HepG2 (cell line): ENCODE measurements around the gene MLST8. TPM values are rescaled to one million over a fixed set of nuclear protein-coding genes. Genes with fewer than 3 reads are reported as not detected.

Experiments used
- ATAC-seq: fragments of 200-7000 bp; cut with Tn5 transposase; 3 replicates; pipeline ENCODE4 v1.9.1; 2020; ENCODE audit warnings: mild to moderate bottlenecking, moderate library complexity
- BruUV-seq: library from RNA; stranded (reverse); fragments of 400-500 nt; replicated peaks from 2 replicates; lab custom pipeline; 2021; lab: Mats Ljungman, UMichigan
- CTCF ChIA-PET: fragments of 300-600 bp; formaldehyde crosslinking; extraction: SDS; loops from one replicate; lab custom pipeline; 2021; ENCODE audit warnings: low total read pairs, inconsistent platforms, low intra/inter-chr PET ratio; lab: Yijun Ruan, JAX
- POLR2A ChIA-PET: fragments of 350-600 bp; sonication (Branson Sonifier 250); formaldehyde crosslinking; loops from one replicate; lab custom pipeline; 2020; ENCODE audit warnings: antibody characterized with exemption, inconsistent platforms; lab: Yijun Ruan, JAX
- DNase-seq: peaks from one replicate; pipeline ENCODE4 v3.0.0-alpha.2; 2015; ENCODE audit warnings: low spot score
- FAIRE-seq: peaks from 3 replicates; lab custom pipeline; 2011; peaks lifted over from hg19 to GRCh38; lab: Jason Lieb, UNC
- H2AFZ ChIP-seq: one replicate; pipeline ENCODE4 v1.6.1; 2011; ENCODE audit warnings: low read length, inconsistent platforms
- H3K27ac ChIP-seq: fragments of 300-600 bp; 3 replicates; pipeline ENCODE4 v1.8.0; 2011; ENCODE audit warnings: mixed run types, mild to moderate bottlenecking, mixed read lengths, low read length, inconsistent platforms; ENCODE audit not compliant: insufficient read depth; ENCODE audit errors: extremely low read length
- H3K27me3 ChIP-seq, 2 experiments: fragments of 200-600 bp in 1 of 2; 2 replicates in 1 of 2; 3 replicates in 1 of 2; pipeline versions ENCODE4 v1.6.0 to v1.8.0; 2011; ENCODE audit warnings: low read length in 2 of 2, mild to moderate bottlenecking in 2 of 2, moderate library complexity in 2 of 2, inconsistent platforms in 1 of 2; ENCODE audit not compliant: insufficient read depth in 2 of 2, control insufficient read depth in 1 of 2
- H3K36me3 ChIP-seq, 2 experiments: fragments of 200-600 bp in 1 of 2; replicated peaks in 1 of 2; 2 replicates in 1 of 2; 3 replicates in 1 of 2; pipeline versions ENCODE4 v1.5.1 to v1.8.0; 2011; ENCODE audit warnings: low read length in 2 of 2, inconsistent platforms in 1 of 2; ENCODE audit not compliant: insufficient read depth in 2 of 2, control insufficient read depth in 1 of 2
- H3K4me1 ChIP-seq: 2 replicates; pipeline ENCODE4 v1.5.1; 2012; ENCODE audit warnings: low read length, inconsistent platforms; ENCODE audit not compliant: insufficient read depth
- H3K4me2 ChIP-seq: 2 replicates; pipeline ENCODE4 v1.6.0; 2011; ENCODE audit warnings: low read depth, low read length, inconsistent platforms
- H3K4me3 ChIP-seq, 3 experiments: fragments of 200-600 bp in 1 of 3; sonication (generic), shearing (Covaris generic) in 1 of 3; replicated peaks in 1 of 3; 2 replicates each; pipeline ENCODE4 v1.5.1; 2011 to 2016; ENCODE audit warnings: low read length in 3 of 3, inconsistent platforms in 2 of 3, low read depth in 2 of 3, mild to moderate bottlenecking in 2 of 3, control low read depth in 1 of 3, mixed read lengths in 1 of 3; ENCODE audit not compliant: insufficient read depth in 1 of 3
- H3K79me2 ChIP-seq: one replicate; pipeline ENCODE4 v1.6.1; 2011; ENCODE audit warnings: low read length, inconsistent platforms; ENCODE audit not compliant: insufficient read depth
- H3K9ac ChIP-seq: 2 replicates; pipeline ENCODE4 v1.6.0; 2011; ENCODE audit warnings: mild to moderate bottlenecking, low read depth, low read length, inconsistent platforms; ENCODE audit not compliant: insufficient read depth
- H3K9me3 ChIP-seq: 2 replicates; pipeline ENCODE4 v1.5.1; 2012; ENCODE audit warnings: mild to moderate bottlenecking, low read length
- H4K20me1 ChIP-seq: 2 replicates; pipeline ENCODE4 v1.6.0; 2011; ENCODE audit warnings: inconsistent platforms, mild to moderate bottlenecking, low read length, moderate library complexity; ENCODE audit not compliant: insufficient read depth
- RBFOX2 ChIP-seq: fragments of 200-400 bp; formaldehyde crosslinking; IDR thresholded peaks from 2 replicates; pipeline ENCODE4 v1.6.1; 2017; ENCODE audit warnings: low read depth, mild to moderate bottlenecking, low read length
- ZNF142 ChIP-seq: sonication (generic); formaldehyde crosslinking; IDR thresholded peaks from 2 replicates; pipeline ENCODE4 v1.4.0; 2020; ENCODE audit warnings: missing genetic modification reagents
- ZNF335 ChIP-seq: sonication (generic); formaldehyde crosslinking; IDR thresholded peaks from 2 replicates; pipeline ENCODE4 v1.4.0; 2020; ENCODE audit warnings: missing genetic modification reagents
- WGBS: methylation state at CpG from one replicate; pipeline ENCODE4 v1.1.6; 2017; ENCODE audit warnings: low lambda C conversion rate; 5-methylcytosine and 5-hydroxymethylcytosine counted together
- in situ Hi-C: cut with HindIII; loops from 2 replicates; pipeline ENCODE4 v1.10.0; 2017; ENCODE audit warnings: low pct_unique_long_range_greater_than_20kb; ENCODE audit not compliant: extremely low pct_ligation_motif_present
- intact Hi-C: fragments of 100-400 bp; cut with micrococcal nuclease; formaldehyde crosslinking; loops from one replicate; pipeline ENCODE4 v1.10.0; 2022; ENCODE audit not compliant: unreplicated experiment
- polyA plus RNA-seq, 8 experiments: library from polyadenylated mRNA; depleted of rRNA in 3 of 8; stranded (reverse) in 7 of 8; unstranded in 1 of 8; fragments of >200 nt; fragmentation: Illumina TruSeq in 4 of 8; extraction: Trizol in 4 of 8; gene quantifications; 2 replicates each; pipeline versions ENCODE4 v1.2.1 to v1.2.3, GENCODE V29; 2011 to 2016; ENCODE audit warnings: low read depth in 4 of 8, missing spikeins in 1 of 8, mixed read lengths in 1 of 8; ENCODE audit not compliant: insufficient read depth in 1 of 8
- total RNA-seq, 5 experiments: library from RNA; depleted of rRNA; stranded (reverse); fragments of >200 nt; fragmentation: Illumina TruSeq; extraction: Trizol; gene quantifications; 2 replicates each; pipeline ENCODE4 v1.2.3, GENCODE V29; 2016; ENCODE audit warnings: low read depth in 1 of 5

The MLST8 gene
- total and polyA plus RNA-seq, 2 of the 13 experiments (the other 11 are each of a cell fraction or from before 2014, with no cell fraction given) = 30.8 to 72.7 TPM

- no peak overlapping the region for H3K27ac ChIP-seq
- 95% methylated on average over 11 of the region's 18 CpGs for WGBS
- FAIRE-seq = no peak
- DNase-seq = no peak
- ATAC-seq = no peak
- peaks cover 3% of the 10 kb centered on the region; the same call in 1 of the 2 replicates for H4K20me1 ChIP-seq
- no TSS peak for BruUV-seq
- H2AFZ ChIP-seq = no peak overlapping the region
- TF ChIP-seq ZNF335 (CRISPR knock-in tag) = no peak
- no peak for TF ChIP-seq ZNF142 (CRISPR knock-in tag)
- peak; percentile 45; the same call in 1 of the 2 replicates for TF ChIP-seq RBFOX2
- no peak overlapping the region for H3K9ac ChIP-seq
- H3K79me2 ChIP-seq = peaks cover 14% of the 10 kb centered on the region
- intact Hi-C loops (no loop called here), in situ Hi-C loops (no loop called here)
- H3K4me2 ChIP-seq = no peak overlapping the region
- H3K4me1 ChIP-seq = peaks cover 37% of the 10 kb centered on the region
- H3K27me3 ChIP-seq = no peaks in the 10 kb centered on the region
- H3K36me3 ChIP-seq = peaks cover 16 to 31% of the 10 kb centered on the region in 2 experiments; a peak in 3 of 5 replicates
- no peak overlapping the region for H3K4me3 ChIP-seq
- ChIA-PET POLR2A (interaction anchor here (2.2 to 2.9 kb wide), 2 partner anchors 10 to 12 kb away, joined by 8 to 12 read pairs; partner anchors contain the start of gene TRAF7), CTCF (no interaction called here)
- H3K9me3 ChIP-seq = no peaks in the 10 kb centered on the region
Observed at GRCh38 chr16:2167068-2167638, 38.1 kb upstream of the MLST8 start.
